Cardiac atrium fibroblast (primary cell): Measurements from ENCODE around the gene TSC22D1. TPM values are rescaled to one million over a fixed set of nuclear protein-coding genes. Genes with fewer than 3 reads are reported as not detected.

Experiments used
- total RNA-seq: library from RNA; depleted of rRNA; stranded (reverse); fragments of >200 nt; gene quantifications from 2 replicates; pipeline ENCODE4 v1.2.3, GENCODE V29; 2015

Gene TSC22D1
- total RNA-seq: 53.8 and 59.1 TPM in 2 replicates

DNA sequence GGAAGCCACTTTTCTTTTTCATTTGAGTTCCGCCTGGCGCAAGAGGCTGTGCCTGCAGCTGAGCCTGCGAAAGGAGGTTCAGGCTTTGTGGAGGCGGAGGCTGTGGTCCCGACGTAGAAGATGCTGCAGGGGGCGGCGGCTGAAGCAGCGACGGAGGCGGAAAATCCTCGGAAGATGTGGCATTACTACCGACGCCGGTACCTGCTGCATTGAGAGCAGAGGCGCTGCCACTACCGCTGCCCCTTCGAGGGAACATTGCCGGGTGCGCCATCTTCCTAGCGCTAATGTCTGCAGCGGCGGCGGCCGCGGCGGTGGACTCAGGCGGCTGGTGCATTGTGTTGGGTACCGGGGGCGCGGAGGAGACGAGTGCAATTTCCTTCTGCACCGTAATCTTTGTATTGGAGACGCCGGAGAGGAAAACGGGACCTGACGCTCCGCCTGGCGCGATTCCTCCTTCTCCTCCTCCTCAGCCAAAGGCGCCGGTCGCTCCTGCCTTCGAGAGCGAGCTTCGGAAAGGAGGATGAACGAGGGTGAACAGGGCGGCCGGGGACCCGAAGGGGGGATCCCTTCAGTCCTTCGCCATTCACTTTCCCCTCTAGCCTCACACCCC, at the start of gene TSC22D1:
Gene TSC22D1, minus strand, starts transcription at position 590 of the 610 bp plus-strand sequence. Its CDS starts 256 bp downstream, at position 334.

Other genes starting within 250 kb of the TSC22D1 start
- 1.6 TPM in 1 of 2 replicates, not detected in the other for gene SERP2, start 202.5 kb downstream of the TSC22D1 start, total RNA-seq